Measurements from ENCODE around the gene BABAM2. TPM values are rescaled to one million over a fixed set of nuclear protein-coding genes. Genes with fewer than 3 reads are reported as not detected.
A peak's percentile ranks its signal among the peaks of the same experiment; 100 is the strongest.
"Not testable (repeated sequence)": the region's sequence is repeated elsewhere in the genome, so short reads cannot be mapped to it uniquely, and the experiment has no call there.

Gene BABAM2
- total RNA-seq, 1 experiment from 2014 or later: 33.1 TPM

DNA sequence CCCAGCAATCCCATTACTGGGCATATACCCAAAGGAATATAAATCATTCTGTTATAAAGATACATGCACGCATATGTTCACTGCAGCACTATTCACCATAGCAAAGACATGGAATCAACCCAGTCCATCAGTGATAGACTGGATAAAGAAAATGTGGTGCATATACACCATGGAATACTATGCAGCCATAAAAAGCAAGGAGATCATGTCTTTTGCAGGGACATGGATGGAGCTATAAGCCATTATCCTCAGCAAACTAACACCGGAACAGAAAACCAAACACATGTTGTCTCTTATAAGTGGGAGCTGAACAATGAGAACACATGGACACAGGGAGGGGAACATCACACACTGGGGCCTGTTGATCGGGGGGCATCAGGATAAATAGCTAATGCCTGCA, 441.3 kb downstream of the BABAM2 start:
- DNase-seq, H3K36me3 ChIP-seq: not testable (repeated sequence)

DNA sequence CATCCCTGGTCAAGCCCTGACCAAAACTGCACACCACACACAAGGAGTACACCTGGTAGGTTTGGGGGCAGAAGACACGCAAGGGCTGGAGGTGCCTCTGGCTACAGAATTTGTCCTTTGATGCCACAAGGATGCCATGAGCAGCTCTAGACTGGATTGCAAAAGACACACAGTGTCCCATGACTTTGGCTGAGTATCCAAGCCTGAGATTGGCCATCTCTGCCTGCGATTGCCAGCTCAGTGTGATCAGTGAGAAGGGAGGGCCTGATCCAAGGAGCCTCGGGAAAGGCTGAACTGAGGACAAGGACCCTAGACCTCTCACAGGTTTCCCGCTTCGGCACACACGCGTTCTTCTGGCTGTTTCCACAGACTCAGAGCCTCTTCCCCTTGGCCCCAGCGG, 442.2 kb downstream of the BABAM2 start:
- Histone ChIP-seq H3K4me3 (no peak overlapping the region), H3K36me3 (no peaks in the 10 kb centered on the region), H3K9me3 (no peaks in the 10 kb centered on the region), H3K27me3 (no peaks in the 10 kb centered on the region)
- DNase-seq: no peak

More for the DNA sequence above, 441.3 kb downstream of the BABAM2 start:
- not testable (repeated sequence) for H3K27me3 ChIP-seq, H3K4me3 ChIP-seq, H3K9me3 ChIP-seq

DNA sequence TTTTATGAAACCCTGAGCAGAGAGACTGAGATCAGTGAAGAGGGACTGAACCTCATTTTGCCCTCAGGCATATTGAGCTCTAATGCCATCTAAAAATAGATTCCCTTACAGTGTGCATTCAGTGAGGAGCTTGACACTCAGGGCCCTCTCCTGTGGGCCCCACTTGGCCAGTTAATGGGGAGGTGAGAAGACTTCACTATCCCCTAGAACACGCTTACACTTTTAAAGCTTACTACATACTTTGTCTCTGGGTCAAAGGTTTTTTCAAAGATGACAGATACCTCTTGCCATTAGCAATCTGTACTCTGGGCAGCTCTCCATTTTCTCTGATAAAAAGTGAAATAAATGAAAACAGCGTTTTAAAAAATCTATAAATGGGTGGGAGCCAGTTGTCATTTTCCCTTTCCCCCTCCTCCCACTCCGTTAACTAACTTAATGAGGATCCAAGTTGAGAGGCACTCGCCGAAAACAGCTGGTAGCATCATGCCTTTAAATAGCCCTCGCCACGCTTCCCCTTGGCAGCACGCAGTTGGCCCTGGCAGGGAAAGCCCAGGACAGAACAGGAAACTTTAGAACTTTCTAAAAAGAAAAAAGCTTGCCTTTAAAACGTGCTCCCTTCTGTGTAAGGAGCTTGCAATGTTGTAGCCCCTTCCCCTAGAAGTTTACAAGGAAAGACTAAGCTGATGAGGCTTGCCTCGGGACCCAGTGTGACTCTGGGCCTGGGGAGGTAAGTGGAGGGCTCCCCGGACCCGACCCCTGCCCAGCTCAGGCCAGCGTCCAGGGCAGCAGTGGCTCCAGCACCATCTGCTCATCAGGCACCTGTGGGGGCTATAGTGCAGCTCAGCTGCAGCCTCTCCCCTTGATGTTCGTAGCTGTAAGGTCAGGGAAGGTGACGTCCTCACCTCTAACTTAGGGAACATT, 443.3 kb downstream of the BABAM2 start:
- H3K4me3 ChIP-seq: no peak overlapping the region
- no peak for DNase-seq
- H3K36me3 ChIP-seq: no peaks in the 10 kb centered on the region
- H3K9me3 ChIP-seq: no peaks in the 10 kb centered on the region
- H3K27me3 ChIP-seq: no peaks in the 10 kb centered on the region

DNA sequence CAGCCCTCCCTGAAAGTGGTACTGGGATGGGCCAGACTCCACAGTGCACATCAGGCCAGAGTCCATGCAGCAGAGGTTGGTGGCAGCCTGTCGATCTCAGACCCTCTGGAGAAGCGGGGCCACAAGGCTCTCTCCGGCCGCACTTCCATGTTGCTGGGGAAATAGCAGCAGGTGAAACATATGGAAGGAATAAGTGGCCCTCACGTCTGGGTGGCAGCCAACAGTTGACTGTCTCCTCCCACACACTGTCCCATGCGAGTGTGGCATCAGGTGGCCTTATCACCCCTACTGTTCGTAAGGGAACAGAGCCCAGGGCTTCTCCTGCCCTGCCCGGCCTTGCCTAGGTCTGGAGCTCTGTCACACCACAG, 444.0 kb downstream of the BABAM2 start:
- no peak overlapping the region for H3K4me3 ChIP-seq
- no peaks in the 10 kb centered on the region for H3K36me3 ChIP-seq
- no peaks in the 10 kb centered on the region for H3K27me3 ChIP-seq
- no peak for DNase-seq
- H3K9me3 ChIP-seq: no peaks in the 10 kb centered on the region

DNA sequence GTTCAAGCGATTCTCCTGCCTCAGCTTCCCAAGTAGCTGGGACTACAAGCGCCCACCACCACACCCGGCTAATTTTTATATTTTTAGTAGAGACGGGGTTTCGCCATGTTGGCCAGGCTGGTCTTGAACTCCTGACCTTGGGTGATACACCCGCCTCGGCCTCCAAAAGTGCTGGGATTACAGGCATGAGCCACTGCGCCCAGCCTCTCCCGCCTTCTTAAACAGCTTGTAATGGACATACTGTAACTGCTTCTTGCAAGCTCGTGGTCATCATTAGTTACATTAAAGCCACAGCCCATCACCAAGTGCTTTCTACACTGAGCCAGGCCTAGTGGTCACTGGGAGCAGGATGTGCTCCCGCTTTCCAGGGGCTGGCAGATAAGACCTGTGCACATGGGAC, 444.7 kb downstream of the BABAM2 start:
- not testable (repeated sequence) for H3K4me3 ChIP-seq, H3K9me3 ChIP-seq, DNase-seq, H3K36me3 ChIP-seq, H3K27me3 ChIP-seq

DNA sequence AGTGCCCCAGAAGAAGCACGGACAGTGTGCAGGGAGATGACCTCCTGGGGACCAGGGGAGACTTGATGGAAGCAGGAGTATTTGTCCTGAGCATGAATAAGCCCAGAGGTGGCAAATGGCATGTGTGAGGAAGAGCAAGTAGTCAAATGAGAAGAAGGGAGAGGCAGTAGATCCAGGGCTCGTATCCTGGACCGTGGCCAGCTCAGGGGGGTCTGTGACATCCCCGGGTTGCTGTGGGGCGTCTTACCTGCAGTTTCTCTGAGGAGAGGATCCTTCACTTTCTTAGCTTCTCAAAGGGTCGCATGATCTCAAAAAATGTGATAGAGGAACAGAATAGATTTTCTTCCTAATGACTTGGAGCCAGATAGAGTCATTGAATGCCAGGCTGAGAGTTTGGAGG, 445.1 kb downstream of the BABAM2 start:
- no peak overlapping the region for H3K4me3 ChIP-seq
- H3K36me3 ChIP-seq: no peaks in the 10 kb centered on the region
- H3K27me3 ChIP-seq: no peaks in the 10 kb centered on the region
- no peak for DNase-seq
- no peaks in the 10 kb centered on the region for H3K9me3 ChIP-seq

DNA sequence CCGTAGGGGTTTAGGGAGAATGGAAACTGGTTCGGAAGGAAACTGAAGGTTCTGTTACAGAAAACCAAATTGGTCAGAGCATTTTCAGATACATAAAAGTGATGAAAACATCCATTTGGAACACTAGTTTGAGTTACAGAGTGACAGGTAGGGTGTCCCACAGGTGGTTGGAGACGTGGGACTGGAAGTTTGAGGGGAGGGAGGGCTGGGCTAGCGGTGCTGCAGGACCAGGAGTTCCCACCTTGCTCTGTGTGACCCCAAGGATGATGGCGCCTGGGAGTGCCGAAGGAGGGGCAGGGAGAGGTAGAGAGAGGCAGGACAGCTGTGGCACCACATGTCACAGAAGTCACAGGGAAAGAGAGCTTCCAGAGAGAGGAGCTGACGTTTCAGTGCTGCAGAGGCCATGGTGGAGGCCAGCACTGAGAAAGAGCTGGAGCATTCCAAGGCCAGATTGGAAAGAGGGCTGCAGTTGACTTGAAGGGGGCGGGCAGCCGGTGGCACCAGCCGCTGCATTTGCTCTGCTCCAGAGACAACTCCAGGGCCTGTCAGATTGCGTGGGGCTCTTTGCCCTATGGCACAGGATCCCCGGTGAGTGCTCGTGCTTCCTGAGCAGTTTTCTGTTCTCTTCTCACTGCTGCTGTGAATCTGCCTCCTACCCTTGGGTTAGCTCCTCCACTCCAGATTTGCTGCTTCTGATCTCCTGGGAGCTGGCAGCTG, 445.9 kb downstream of the BABAM2 start:
- Histone ChIP-seq H3K36me3 (no peaks in the 10 kb centered on the region), H3K4me3 (no peak overlapping the region), H3K27me3 (no peaks in the 10 kb centered on the region), H3K9me3 (no peaks in the 10 kb centered on the region)
- DNase-seq: no peak

DNA sequence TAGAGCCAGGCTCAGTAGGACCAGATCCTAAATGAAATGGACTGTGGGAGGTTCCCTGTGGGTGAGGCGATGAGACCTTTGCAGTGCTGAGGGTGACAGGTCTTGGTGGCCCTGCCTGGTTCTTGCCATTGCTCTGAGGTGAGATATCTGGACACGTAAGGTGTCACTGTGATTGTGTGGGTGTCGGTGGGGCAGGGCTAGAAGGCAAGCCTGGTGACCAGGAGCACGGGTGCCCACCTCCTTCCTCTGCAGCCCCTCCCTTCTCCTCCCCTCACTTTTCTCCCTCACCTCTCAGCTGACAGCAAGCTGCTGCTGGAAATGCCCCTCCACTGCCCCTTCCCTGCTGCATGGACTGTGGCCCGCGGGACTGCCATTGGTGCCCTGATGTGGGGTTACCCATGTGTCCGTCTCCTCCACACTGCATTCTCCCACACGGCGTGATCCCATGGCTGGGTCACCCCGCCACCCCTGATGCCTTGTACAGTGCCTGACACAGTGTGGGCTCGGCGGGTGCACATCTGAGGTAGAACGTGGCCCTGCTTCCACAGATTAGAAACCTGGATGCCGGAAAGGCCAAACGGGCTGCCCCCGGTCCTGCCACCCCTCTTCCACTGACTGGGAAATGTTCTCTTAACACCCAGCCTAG, 446.6 kb downstream of the BABAM2 start:
- Histone ChIP-seq H3K9me3 (no peaks in the 10 kb centered on the region), H3K4me3 (no peak overlapping the region), H3K27me3 (no peaks in the 10 kb centered on the region), H3K36me3 (no peaks in the 10 kb centered on the region)
- no peak for DNase-seq

DNA sequence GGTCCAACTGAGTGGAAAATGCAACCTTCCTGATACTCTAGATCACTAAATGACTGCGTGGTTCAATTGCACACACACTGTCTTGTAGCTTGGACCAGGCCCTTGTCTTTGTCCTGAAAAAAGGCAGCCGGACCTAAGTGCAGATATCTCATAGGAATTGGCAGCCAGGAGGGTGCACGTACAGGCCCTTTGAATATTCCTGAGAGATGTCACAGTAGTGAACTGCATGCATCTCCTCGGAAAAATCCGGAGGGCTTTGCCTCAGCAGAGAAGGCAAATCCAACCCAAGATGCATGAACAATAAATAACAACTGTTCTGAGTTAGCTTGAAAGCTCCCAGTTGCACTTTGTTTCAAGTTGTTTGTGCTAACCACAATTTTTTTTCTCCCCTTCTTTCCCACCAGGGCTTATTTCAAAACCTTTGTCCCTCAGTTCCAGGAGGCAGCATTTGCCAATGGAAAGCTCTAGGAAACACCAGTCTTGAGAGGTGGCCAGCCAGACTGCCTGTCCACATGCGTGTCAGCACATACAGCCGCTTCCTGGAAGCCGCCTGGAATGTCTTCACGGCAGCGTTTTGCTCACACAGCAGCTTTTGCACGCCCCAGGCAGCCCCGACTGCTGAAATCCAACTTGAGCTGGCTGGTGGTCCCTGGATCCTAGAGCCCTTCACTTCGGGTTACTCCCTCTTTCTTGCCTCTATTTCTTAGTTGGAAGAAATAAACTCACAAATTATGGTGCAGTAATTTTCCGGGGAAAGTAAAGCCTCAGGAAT, 447.7 kb downstream of the BABAM2 start:
- peak; percentile 86 for DNase-seq
- Histone ChIP-seq H3K27me3 (no peaks in the 10 kb centered on the region), H3K36me3 (no peaks in the 10 kb centered on the region), H3K4me3 (no peak overlapping the region), H3K9me3 (no peaks in the 10 kb centered on the region)

DNA sequence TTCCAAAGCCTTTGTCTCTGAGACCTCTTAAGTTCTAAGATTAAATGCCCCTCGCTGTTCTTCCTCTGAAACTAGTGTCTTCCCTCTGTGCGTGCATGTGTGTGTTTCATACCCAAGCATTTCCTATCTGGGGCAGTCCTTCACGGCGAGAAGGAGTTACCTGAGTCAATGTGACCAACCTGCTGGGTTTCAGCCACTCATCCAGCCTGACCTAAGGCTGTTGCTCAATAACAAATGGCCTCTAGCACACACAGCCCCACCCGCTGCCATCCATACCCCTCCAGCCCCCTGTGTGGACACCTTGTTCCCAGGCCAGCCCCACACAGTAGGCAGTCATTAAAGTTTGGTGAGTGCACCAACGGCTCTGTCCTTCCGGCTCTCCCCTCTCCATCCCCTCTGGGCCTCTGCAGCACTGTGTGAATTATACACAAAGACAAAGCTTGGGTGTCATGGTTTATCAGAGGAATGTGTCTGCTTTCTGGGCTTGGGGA, 448.3 kb downstream of the BABAM2 start:
- DNase-seq: no peak
- no peak overlapping the region for H3K4me3 ChIP-seq
- H3K9me3 ChIP-seq: no peaks in the 10 kb centered on the region
- no peaks in the 10 kb centered on the region for H3K36me3 ChIP-seq
- H3K27me3 ChIP-seq: no peaks in the 10 kb centered on the region

DNA sequence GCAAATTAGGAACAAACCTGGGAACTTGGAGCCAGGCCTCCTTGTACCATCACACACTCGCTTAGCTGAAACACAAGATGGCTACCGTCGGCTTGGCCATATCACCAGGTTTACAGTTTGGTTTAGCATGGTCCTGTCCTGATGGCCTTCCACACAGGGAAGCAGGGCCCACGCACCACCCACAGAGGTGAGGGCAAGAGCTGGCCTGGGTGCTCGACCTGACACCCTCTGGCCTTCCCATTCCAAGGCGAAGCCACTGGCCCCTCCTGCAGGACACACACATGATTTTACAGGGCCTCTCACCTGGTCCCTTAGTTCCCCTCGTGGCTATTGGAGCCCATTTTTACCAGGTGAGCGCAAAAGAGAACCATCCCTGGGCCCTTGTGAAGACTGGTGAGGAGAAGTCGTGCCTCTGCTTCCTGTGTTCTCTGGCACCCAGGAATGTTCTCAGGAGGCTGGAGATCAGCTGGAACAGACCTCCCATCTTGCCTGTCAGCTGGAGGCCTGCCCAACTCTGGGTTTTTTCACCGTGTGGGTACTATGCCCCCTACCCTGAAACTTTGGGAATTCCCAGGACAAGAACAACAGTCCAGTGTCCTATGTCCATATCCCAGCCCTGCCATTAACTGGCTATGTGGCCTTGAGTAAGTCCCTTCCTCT, 449.1 kb downstream of the BABAM2 start:
- H3K4me3 ChIP-seq: no peak overlapping the region
- H3K36me3 ChIP-seq: no peaks in the 10 kb centered on the region
- no peaks in the 10 kb centered on the region for H3K27me3 ChIP-seq
- no peaks in the 10 kb centered on the region for H3K9me3 ChIP-seq
- DNase-seq: no peak

DNA sequence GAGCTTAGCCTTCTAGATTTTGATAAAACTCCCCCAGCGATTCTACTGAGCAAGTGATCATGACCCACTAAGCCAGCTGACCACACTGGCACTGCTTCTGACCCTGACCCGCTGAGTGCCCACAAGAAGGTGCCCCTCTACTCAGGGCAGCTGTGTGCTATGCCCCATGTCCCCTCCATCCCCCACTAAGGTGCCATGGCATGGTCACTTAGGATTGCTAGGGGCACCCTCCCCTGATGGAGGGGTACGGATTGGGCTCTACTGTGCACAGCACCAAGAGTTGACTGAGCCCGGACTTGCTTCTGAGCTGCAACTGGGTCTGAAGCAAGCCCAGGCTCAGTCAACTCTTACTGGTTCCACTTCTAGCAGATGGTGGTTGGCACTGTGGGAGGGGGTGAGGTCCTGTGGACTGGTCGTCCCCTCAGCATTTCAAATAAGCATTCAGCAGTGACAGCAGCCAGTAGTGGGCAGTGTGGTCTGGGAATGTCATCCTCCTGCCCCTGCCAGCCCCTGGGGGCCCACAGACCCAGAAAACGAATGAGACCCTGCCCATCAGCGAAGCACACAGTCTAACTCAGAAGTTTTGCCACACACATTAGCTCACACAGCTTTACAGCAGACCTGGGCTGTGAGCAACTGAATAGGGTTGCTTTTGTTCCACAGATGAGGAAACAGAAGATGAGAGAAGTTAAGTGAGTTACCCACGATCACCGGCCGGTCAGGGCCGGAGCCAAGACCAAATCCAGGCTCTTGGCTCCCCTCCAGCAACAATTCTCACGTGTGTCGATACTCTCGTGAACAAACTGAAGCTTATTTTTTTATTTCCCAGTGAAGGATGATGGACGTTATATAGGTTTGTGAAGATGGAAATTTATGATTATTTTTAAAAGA, 450.0 kb downstream of the BABAM2 start:
- no peak for DNase-seq
- no peaks in the 10 kb centered on the region for H3K36me3 ChIP-seq
- no peaks in the 10 kb centered on the region for H3K9me3 ChIP-seq
- no peaks in the 10 kb centered on the region for H3K27me3 ChIP-seq
- no peak overlapping the region for H3K4me3 ChIP-seq

DNA sequence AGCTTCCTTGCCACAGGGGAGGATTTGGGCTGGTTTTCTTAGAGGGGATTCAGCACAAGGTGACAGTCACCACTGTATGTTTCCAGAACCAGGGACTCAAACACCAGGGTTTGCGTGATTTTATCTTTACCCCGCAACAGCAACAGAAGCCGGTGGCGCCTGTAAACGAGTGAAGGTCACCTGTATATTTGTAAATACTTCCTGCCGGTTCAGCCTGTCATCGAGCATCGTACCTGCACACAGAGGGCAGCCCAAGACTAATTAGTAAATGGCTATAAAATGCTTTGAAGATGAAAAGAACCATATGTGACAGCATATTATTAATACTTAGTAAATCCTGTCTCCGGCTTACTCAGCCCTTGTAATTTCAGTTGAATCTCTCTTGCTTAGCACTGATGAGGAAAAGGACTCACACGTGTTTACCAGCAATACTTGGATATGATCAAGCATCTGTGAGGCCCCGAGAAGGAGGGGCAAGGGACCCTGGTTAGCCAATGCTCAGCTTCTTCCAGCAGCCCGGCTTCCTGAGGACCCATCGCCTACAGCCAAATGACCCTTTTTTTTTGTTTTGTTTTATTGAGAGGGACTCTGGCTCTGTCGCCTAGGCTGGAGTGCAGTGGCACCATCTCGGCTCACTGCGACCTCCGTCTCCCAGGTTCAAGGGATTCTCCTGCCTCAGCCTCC, 450.8 kb downstream of the BABAM2 start:
- H3K9me3 ChIP-seq: no peaks in the 10 kb centered on the region
- H3K4me3 ChIP-seq: no peak overlapping the region
- no peaks in the 10 kb centered on the region for H3K36me3 ChIP-seq
- no peak for DNase-seq
- H3K27me3 ChIP-seq: no peaks in the 10 kb centered on the region

DNA sequence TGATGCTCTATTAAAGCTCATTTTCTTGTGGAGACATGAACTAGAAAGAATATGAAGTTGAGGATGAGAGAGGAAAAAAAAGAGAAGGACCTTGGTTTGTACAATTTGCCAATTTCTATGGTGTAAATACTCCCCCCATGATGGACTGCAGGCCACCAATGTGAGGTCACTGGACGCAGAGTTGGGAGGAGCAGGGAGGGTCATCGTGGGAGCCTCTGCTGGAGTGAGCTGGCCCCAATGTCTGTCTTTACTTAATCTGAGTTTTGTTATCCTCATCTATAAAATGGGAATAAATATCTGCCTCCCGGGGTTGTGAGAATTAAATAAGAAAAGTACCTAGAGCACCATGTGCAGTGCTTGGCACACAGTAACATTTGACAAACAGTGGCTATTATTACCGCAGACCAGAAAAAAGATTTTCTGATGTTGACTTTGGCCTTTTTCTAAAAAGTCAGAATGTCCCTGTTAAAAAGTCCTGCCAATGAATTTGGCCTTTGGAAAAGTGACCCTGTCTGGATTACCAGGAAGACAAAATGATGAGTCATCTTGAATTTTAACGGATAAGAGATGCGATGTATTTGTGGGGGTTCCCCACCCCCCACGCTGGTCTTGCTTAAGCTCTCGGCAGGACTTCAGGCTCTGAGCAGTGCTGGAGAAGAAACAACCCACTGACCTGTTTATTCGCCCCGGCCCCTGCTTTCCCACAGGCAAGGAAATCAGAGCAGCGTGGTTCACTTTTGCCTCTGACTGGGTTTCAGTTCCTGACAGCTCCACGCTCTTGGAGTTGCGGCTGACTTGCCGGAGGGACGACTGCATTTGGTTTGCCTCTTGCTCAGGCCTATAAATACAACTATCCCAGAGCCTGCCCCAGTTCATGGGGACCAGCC, 451.8 kb downstream of the BABAM2 start:
- H3K36me3 ChIP-seq: no peaks in the 10 kb centered on the region
- DNase-seq: peak; percentile 67
- no peak overlapping the region for H3K4me3 ChIP-seq
- no peaks in the 10 kb centered on the region for H3K27me3 ChIP-seq
- H3K9me3 ChIP-seq: no peaks in the 10 kb centered on the region
